HCT116 (cell line): ENCODE data around the gene ZNF71. TPM values are rescaled to one million over a fixed set of nuclear protein-coding genes. Genes with fewer than 3 reads are reported as not detected.

Experiments
- ATAC-seq: fragments of 200-7000 bp; cut with Tn5 transposase; 2 replicates; pipeline ENCODE4 v1.9.1; 2020; ENCODE audit warnings: mild to moderate bottlenecking, moderate library complexity
- BruUV-seq: library from RNA; stranded (reverse); fragments of 400-500 nt; replicated peaks from 2 replicates; lab custom pipeline; 2021; lab: Mats Ljungman, UMichigan
- CTCF ChIA-PET: fragments of 300-600 bp; sonication (Branson Sonifier 250); formaldehyde crosslinking; loops from one replicate; lab custom pipeline; 2021; ENCODE audit warnings: antibody characterized with exemption; lab: Charles Lee
- POLR2A ChIA-PET: fragments of 300-600, 350-600 bp; sonication (Branson Sonifier 250); formaldehyde crosslinking; loops from one replicate; lab custom pipeline; 2021; ENCODE audit warnings: antibody characterized with exemption; lab: Charles Lee
- RAD21 ChIA-PET, 2 experiments: fragments of 300-600 bp; sonication (Branson Sonifier 250); formaldehyde crosslinking; loops; one replicate each; lab custom pipeline; 2023; ENCODE audit warnings: low total read pairs in 2 of 2; ENCODE audit not compliant: uncharacterized antibody in 2 of 2, unreplicated experiment in 2 of 2, low non-redundant PET in 1 of 2; lab: Charles Lee
- DNase-seq: peaks from one replicate; pipeline ENCODE4 v3.0.0-alpha.2; 2010; ENCODE audit warnings: low read depth, low spot score
- H2AFZ ChIP-seq: fragments of 200-600 bp; shearing (Covaris generic), sonication (generic); 2 replicates; pipeline ENCODE4 v1.6.1; 2017; ENCODE audit warnings: low read depth, mixed run types, mixed read lengths, antibody characterized with exemption, low read length; ENCODE audit not compliant: poor library complexity, severe bottlenecking
- H3K27ac ChIP-seq: 2 replicates; pipeline ENCODE4 v1.5.1; 2012; ENCODE audit warnings: low read depth, low read length
- H3K27me3 ChIP-seq: fragments of 200-600 bp; sonication (generic); 2 replicates; pipeline ENCODE4 v1.6.1; 2016; ENCODE audit warnings: mixed run types, low read length, mixed read lengths; ENCODE audit not compliant: insufficient read depth
- H3K36me3 ChIP-seq, 2 experiments: fragments of 200-500 bp in 1 of 2; fragments of 200-600 bp in 1 of 2; sonication (Bioruptor generic) in 1 of 2; sonication (generic) in 1 of 2; 2 replicates each; pipeline versions ENCODE4 v1.5.1 to v1.6.1; 2014 to 2016; ENCODE audit warnings: low read length in 2 of 2, inconsistent platforms in 1 of 2, mixed read lengths in 1 of 2, mixed run types in 1 of 2; ENCODE audit not compliant: insufficient read depth in 2 of 2, control insufficient read depth in 1 of 2
- H3K4me1 ChIP-seq, 2 experiments: fragments of 200-600 bp in 1 of 2; sonication (generic) in 1 of 2; 2 replicates each; pipeline versions ENCODE4 v1.5.1 to v1.6.1; 2012 to 2017; ENCODE audit warnings: low read length in 2 of 2, inconsistent platforms in 1 of 2, mild to moderate bottlenecking in 1 of 2, mixed read lengths in 1 of 2, mixed run types in 1 of 2, moderate library complexity in 1 of 2; ENCODE audit not compliant: insufficient read depth in 2 of 2, control insufficient read depth in 1 of 2
- H3K4me2 ChIP-seq: fragments of 200-600 bp; sonication (generic); 2 replicates; pipeline ENCODE4 v1.6.1; 2017; ENCODE audit warnings: mixed run types, low read length, mixed read lengths
- H3K4me3 ChIP-seq, 2 experiments: fragments of 200-600 bp in 1 of 2; sonication (generic) in 1 of 2; replicated peaks in 1 of 2; 2 replicates each; pipeline ENCODE4 v1.5.1; 2011 to 2016; ENCODE audit warnings: low read length in 2 of 2, control low read depth in 1 of 2, low read depth in 1 of 2, mild to moderate bottlenecking in 1 of 2, mixed read lengths in 1 of 2, mixed run types in 1 of 2
- H3K79me2 ChIP-seq: fragments of 200-600 bp; sonication (generic); 2 replicates; pipeline ENCODE4 v1.6.1; 2017; ENCODE audit warnings: mild to moderate bottlenecking, mixed run types, low read length, moderate library complexity, mixed read lengths; ENCODE audit not compliant: insufficient read depth
- H3K9ac ChIP-seq: fragments of 200-600 bp; sonication (generic); 2 replicates; pipeline ENCODE4 v1.6.1; 2016; ENCODE audit warnings: low read length, mixed read lengths
- H3K9me2 ChIP-seq: fragments of 200-600 bp; sonication (generic), shearing (Covaris generic); 2 replicates; pipeline ENCODE4 v1.6.1; 2017; ENCODE audit warnings: mixed run types, mild to moderate bottlenecking, moderate library complexity; ENCODE audit not compliant: insufficient read depth
- H3K9me3 ChIP-seq, 2 experiments: fragments of 200-500 bp in 1 of 2; fragments of 200-600 bp in 1 of 2; sonication (Bioruptor generic) in 1 of 2; sonication (generic) in 1 of 2; 2 replicates each; pipeline ENCODE4 v1.6.1; 2014 to 2017; ENCODE audit warnings: low read length in 2 of 2, mixed read lengths in 2 of 2, inconsistent platforms in 1 of 2, low read depth in 1 of 2, mild to moderate bottlenecking in 1 of 2, mixed run types in 1 of 2, moderate library complexity in 1 of 2; ENCODE audit not compliant: control insufficient read depth in 1 of 2, insufficient read depth in 1 of 2
- H4K20me1 ChIP-seq: fragments of 200-600 bp; sonication (generic), shearing (Covaris generic); 2 replicates; pipeline ENCODE4 v1.6.1; 2017; ENCODE audit warnings: mixed run types, mild to moderate bottlenecking, moderate library complexity; ENCODE audit not compliant: insufficient read depth
- CBX3 ChIP-seq: IDR thresholded peaks from 2 replicates; pipeline ENCODE4 v1.6.1; 2012; ENCODE audit warnings: low read depth
- ELF1 ChIP-seq: IDR thresholded peaks from 2 replicates; pipeline ENCODE4 v1.6.1; 2012; ENCODE audit warnings: low read depth, borderline replicate concordance
- FOSL1 ChIP-seq: IDR thresholded peaks from 2 replicates; pipeline ENCODE4 v1.6.1; 2012; ENCODE audit warnings: low read depth
- POLR2AphosphoS5 ChIP-seq: IDR thresholded peaks from 2 replicates; pipeline ENCODE4 v1.6.1; 2011; ENCODE audit warnings: mild to moderate bottlenecking, low read depth, low read length, moderate library complexity
- RAD21 ChIP-seq: IDR thresholded peaks from 2 replicates; pipeline ENCODE4 v1.6.1; 2012; ENCODE audit warnings: low read depth, mild to moderate bottlenecking
- SP1 ChIP-seq: IDR thresholded peaks from 2 replicates; pipeline ENCODE4 v1.6.1; 2012; ENCODE audit warnings: low read depth
- ZFX ChIP-seq: fragments of 450-650 bp; IDR thresholded peaks from 2 replicates; pipeline ENCODE4 v1.6.1; 2017
- ZNF274 ChIP-seq: fragments of 200-500 bp; sonication (Bioruptor generic); IDR thresholded peaks from 2 replicates; pipeline ENCODE4 v1.6.1; 2014; ENCODE audit warnings: mild to moderate bottlenecking, low read depth, low read length, inconsistent platforms
- intact Hi-C: fragments of 100-400 bp; cut with micrococcal nuclease; formaldehyde crosslinking; loops from 2 replicates; pipeline ENCODE4 v1.10.0; 2022
- total RNA-seq: library from RNA; stranded (reverse); gene quantifications from one replicate; pipeline ENCODE4 v1.2.1, GENCODE V29; 2021; ENCODE audit not compliant: unreplicated experiment
- TF ChIP-seq, protein P1 (sequence below): IDR thresholded peaks from 2 replicates; pipeline ENCODE4 v1.6.1; 2011; ENCODE audit warnings: mild to moderate bottlenecking, low read length, moderate library complexity; ENCODE audit not compliant: insufficient replicate concordance; ENCODE audit errors: extremely low read depth
- TF ChIP-seq, protein P2 (sequence below): IDR thresholded peaks from 2 replicates; pipeline ENCODE4 v1.6.1; 2012
- TF ChIP-seq, protein P3 (sequence below): IDR thresholded peaks from 2 replicates; pipeline ENCODE4 v1.6.1; 2012; ENCODE audit warnings: low read depth

Gene ZNF71
- total RNA-seq, 1 experiment from 2014 or later, result not detected

DNA sequence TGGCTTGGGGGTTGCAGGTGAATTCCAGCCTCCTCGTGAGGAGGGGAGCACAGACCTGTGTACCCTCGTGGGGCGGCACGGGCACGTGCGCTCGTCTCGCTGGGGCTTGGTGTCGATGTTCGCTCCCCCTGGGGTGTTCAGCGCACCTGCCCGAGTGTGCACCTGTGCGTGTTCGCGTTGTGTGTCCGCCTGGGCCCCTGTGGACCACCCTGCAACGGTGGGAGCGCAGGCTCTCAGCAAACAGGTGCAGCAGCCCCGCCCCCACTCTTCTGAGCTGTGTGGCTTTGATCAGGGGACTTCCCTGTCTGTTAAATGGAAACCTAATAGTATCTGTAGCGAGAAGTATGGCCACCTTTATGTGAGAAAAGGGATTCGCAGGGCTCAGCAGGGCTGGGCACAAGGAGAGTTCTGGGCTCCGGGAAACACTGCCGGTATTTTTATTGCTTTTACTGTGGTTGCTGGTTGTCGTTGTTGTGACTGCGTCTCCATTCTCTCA is 48.4 kb downstream of the ZNF71 start:
- Histone ChIP-seq H3K9me3 (peaks cover 8 to 34% of the 10 kb centered on the region in 2 experiments; a peak in 2 of 4 replicates), H3K4me3 (no peak overlapping the region), H3K27me3 (no peaks in the 10 kb centered on the region), H3K79me2 (no peaks in the 10 kb centered on the region), H2AFZ (no peak overlapping the region), H3K9ac (no peak overlapping the region), H3K4me1 (no peaks in the 10 kb centered on the region), H4K20me1 (no peaks in the 10 kb centered on the region), H3K4me2 (no peak overlapping the region), H3K9me2 (no peaks in the 10 kb centered on the region), H3K36me3 (no peaks in the 10 kb centered on the region), H3K27ac (no peak overlapping the region)
- intact Hi-C loops, result no loop called here
- ChIA-PET POLR2A (no interaction called here), RAD21 (no interaction called here), CTCF (no interaction called here)
- no TSS peak for BruUV-seq
- DNase-seq (no peak), ATAC-seq (no peak)
- TF ChIP-seq POLR2AphosphoS5, result no peak
- TF ChIP-seq, protein P1, sequence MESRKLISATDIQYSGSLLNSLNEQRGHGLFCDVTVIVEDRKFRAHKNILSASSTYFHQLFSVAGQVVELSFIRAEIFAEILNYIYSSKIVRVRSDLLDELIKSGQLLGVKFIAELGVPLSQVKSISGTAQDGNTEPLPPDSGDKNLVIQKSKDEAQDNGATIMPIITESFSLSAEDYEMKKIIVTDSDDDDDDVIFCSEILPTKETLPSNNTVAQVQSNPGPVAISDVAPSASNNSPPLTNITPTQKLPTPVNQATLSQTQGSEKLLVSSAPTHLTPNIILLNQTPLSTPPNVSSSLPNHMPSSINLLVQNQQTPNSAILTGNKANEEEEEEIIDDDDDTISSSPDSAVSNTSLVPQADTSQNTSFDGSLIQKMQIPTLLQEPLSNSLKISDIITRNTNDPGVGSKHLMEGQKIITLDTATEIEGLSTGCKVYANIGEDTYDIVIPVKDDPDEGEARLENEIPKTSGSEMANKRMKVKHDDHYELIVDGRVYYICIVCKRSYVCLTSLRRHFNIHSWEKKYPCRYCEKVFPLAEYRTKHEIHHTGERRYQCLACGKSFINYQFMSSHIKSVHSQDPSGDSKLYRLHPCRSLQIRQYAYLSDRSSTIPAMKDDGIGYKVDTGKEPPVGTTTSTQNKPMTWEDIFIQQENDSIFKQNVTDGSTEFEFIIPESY, result no peak

DNA sequence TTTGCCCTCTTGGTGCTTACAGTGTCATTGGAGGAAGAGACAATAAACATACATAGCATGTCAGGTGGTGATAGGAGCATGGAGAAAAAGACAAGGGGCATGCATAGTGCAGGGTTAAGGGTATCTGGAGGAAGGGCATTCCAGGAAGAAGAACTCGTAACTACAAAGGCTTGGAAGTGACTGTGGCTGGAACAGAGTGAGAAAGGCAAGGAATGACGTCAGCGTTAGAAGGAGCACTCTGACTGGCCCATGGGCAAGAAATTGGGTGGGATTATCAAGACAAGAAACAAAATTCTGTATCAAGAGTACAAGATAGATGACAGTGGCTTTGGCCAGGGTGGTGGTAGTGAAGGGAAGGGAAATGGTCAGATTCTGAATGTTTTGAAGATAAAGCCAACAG is 59.0 kb downstream of the ZNF71 start:
- H2AFZ ChIP-seq, result no peak overlapping the region
- no peaks in the 10 kb centered on the region for H4K20me1 ChIP-seq
- DNase-seq (no peak), ATAC-seq (no peak)
- no peaks in the 10 kb centered on the region for H3K27me3 ChIP-seq
- H3K4me1 ChIP-seq, result no peaks in the 10 kb centered on the region
- no TSS peak for BruUV-seq
- no peak overlapping the region for H3K9ac ChIP-seq
- H3K9me2 ChIP-seq, result no peaks in the 10 kb centered on the region
- CTCF ChIA-PET, result no interaction called here
- peaks cover 0 to 20% of the 10 kb centered on the region in 2 experiments; a peak in 2 of 4 replicates for H3K9me3 ChIP-seq
- no peaks in the 10 kb centered on the region for H3K79me2 ChIP-seq
- RAD21 ChIA-PET, result no interaction called here
- no peaks in the 10 kb centered on the region for H3K36me3 ChIP-seq
- no peak overlapping the region for H3K4me3 ChIP-seq
- POLR2A ChIA-PET, result no interaction called here
- TF ChIP-seq SP1 (no peak), ZNF274 (no peak), POLR2AphosphoS5 (no peak), ZFX (no peak), CBX3 (no peak), RAD21 (no peak), ELF1 (no peak), FOSL1 (no peak)
- TF ChIP-seq, protein P2, sequence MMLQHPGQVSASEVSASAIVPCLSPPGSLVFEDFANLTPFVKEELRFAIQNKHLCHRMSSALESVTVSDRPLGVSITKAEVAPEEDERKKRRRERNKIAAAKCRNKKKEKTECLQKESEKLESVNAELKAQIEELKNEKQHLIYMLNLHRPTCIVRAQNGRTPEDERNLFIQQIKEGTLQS, result no peak
- TF ChIP-seq, protein P3, sequence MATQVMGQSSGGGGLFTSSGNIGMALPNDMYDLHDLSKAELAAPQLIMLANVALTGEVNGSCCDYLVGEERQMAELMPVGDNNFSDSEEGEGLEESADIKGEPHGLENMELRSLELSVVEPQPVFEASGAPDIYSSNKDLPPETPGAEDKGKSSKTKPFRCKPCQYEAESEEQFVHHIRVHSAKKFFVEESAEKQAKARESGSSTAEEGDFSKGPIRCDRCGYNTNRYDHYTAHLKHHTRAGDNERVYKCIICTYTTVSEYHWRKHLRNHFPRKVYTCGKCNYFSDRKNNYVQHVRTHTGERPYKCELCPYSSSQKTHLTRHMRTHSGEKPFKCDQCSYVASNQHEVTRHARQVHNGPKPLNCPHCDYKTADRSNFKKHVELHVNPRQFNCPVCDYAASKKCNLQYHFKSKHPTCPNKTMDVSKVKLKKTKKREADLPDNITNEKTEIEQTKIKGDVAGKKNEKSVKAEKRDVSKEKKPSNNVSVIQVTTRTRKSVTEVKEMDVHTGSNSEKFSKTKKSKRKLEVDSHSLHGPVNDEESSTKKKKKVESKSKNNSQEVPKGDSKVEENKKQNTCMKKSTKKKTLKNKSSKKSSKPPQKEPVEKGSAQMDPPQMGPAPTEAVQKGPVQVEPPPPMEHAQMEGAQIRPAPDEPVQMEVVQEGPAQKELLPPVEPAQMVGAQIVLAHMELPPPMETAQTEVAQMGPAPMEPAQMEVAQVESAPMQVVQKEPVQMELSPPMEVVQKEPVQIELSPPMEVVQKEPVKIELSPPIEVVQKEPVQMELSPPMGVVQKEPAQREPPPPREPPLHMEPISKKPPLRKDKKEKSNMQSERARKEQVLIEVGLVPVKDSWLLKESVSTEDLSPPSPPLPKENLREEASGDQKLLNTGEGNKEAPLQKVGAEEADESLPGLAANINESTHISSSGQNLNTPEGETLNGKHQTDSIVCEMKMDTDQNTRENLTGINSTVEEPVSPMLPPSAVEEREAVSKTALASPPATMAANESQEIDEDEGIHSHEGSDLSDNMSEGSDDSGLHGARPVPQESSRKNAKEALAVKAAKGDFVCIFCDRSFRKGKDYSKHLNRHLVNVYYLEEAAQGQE, result no peak
- intact Hi-C loops, result no loop called here
- no peak overlapping the region for H3K27ac ChIP-seq
- no peak overlapping the region for H3K4me2 ChIP-seq
